Panc1 (cell line): ENCODE results near the gene CD93.

ENCODE experiments used
- CTCF ChIP-seq: fragments of 450-650 bp; IDR thresholded peaks from 2 replicates; pipeline ENCODE4 v1.5.1; 2017; ENCODE audit warnings: mild to moderate bottlenecking
- POLR2AphosphoS5 ChIP-seq: IDR thresholded peaks from 2 replicates; pipeline ENCODE4 v1.6.1; 2012; ENCODE audit warnings: mild to moderate bottlenecking, low read depth, low read length, moderate library complexity
- REST ChIP-seq, 2 experiments: IDR thresholded peaks; 2 replicates each; pipeline ENCODE4 v1.6.1; 2011 to 2012; ENCODE audit warnings: low read depth in 2 of 2, control low read depth in 1 of 2, low read length in 1 of 2, mild to moderate bottlenecking in 1 of 2, moderate library complexity in 1 of 2; ENCODE audit not compliant: insufficient read depth in 1 of 2
- SIN3A ChIP-seq: IDR thresholded peaks from 2 replicates; pipeline ENCODE4 v1.6.1; 2012; ENCODE audit warnings: low read depth, mild to moderate bottlenecking, low read length, moderate library complexity, borderline replicate concordance; ENCODE audit not compliant: insufficient read depth

GRCh38 chr20:23120261-23120660 is 34.1 kb upstream of the CD93 start:
- TF ChIP-seq CTCF = no peak
- TF ChIP-seq POLR2AphosphoS5 = no peak
- TF ChIP-seq REST (IDR thresholded peaks at IDR 0.05; ENCODE audit: insufficient read depth in 1 of 2, low read depth in 2 of 2, low read length in 1 of 2) = no peak
- no peak for TF ChIP-seq SIN3A
